Mesenchymal stem cell (in vitro differentiated cells and primary cell): Measurements from ENCODE around the gene VPS35L.

Experiments
- DNase-seq: peaks from one replicate; pipeline ENCODE4 v3.0.0-alpha.2; 2013
- H2AFZ ChIP-seq: one replicate; pipeline ENCODE4 v1.6.1; 2013; ENCODE audit warnings: low read depth, mild to moderate bottlenecking, control low read depth, inconsistent platforms, low read length, moderate library complexity
- H2AK5ac ChIP-seq: 2 replicates; pipeline ENCODE4 v1.6.1; 2013; ENCODE audit warnings: low read length, moderate library complexity, mild to moderate bottlenecking, inconsistent platforms; ENCODE audit not compliant: severe bottlenecking
- H2BK120ac ChIP-seq: one replicate; pipeline ENCODE4 v1.6.1; 2013; ENCODE audit warnings: low read depth, mild to moderate bottlenecking, inconsistent platforms, low read length, moderate library complexity
- H2BK12ac ChIP-seq, 2 experiments: one replicate each; pipeline ENCODE4 v1.6.1; 2013; ENCODE audit warnings: inconsistent platforms in 2 of 2, low read length in 2 of 2, mild to moderate bottlenecking in 2 of 2, moderate library complexity in 2 of 2, control low read depth in 1 of 2
- H2BK15ac ChIP-seq: one replicate; pipeline ENCODE4 v1.6.1; 2013; ENCODE audit warnings: mild to moderate bottlenecking, low read depth, inconsistent platforms; ENCODE audit not compliant: poor library complexity, severe bottlenecking
- H2BK5ac ChIP-seq: 2 replicates; pipeline ENCODE4 v1.6.1; 2013; ENCODE audit warnings: low read depth, mild to moderate bottlenecking, low read length, control low read depth, inconsistent platforms; ENCODE audit not compliant: poor library complexity, severe bottlenecking
- H3K14ac ChIP-seq, 2 experiments: one replicate each; pipeline ENCODE4 v1.6.1; 2013; ENCODE audit warnings: inconsistent platforms in 2 of 2, low read length in 2 of 2, control low read depth in 1 of 2, mild to moderate bottlenecking in 1 of 2, moderate library complexity in 1 of 2
- H3K18ac ChIP-seq, 2 experiments: one replicate each; pipeline ENCODE4 v1.6.1; 2013; ENCODE audit warnings: inconsistent platforms in 2 of 2, low read length in 2 of 2, control low read depth in 1 of 2, low read depth in 1 of 2, mild to moderate bottlenecking in 1 of 2
- H3K23ac ChIP-seq, 2 experiments: one replicate each; pipeline ENCODE4 v1.6.1; 2013; ENCODE audit warnings: inconsistent platforms in 2 of 2, low read length in 2 of 2, mild to moderate bottlenecking in 2 of 2, moderate library complexity in 2 of 2, control low read depth in 1 of 2
- H3K27ac ChIP-seq: 2 replicates; pipeline ENCODE4 v1.5.1; 2013; ENCODE audit warnings: mild to moderate bottlenecking, moderate library complexity, low read length, control low read depth, inconsistent platforms; ENCODE audit not compliant: poor library complexity, severe bottlenecking
- H3K27me3 ChIP-seq, 2 experiments: 2 replicates each; pipeline versions ENCODE4 v1.6.1 to v1.7.0; 2013; ENCODE audit warnings: low read length in 2 of 2, mild to moderate bottlenecking in 2 of 2, moderate library complexity in 2 of 2, control low read depth in 1 of 2, inconsistent platforms in 1 of 2; ENCODE audit not compliant: control insufficient read depth in 1 of 2, insufficient read depth in 1 of 2
- H3K36me3 ChIP-seq, 2 experiments: 2 replicates each; pipeline versions ENCODE4 v1.6.1 to v1.7.0; 2013; ENCODE audit warnings: low read length in 2 of 2, control low read depth in 1 of 2, inconsistent platforms in 1 of 2, low read depth in 1 of 2, mild to moderate bottlenecking in 1 of 2; ENCODE audit not compliant: insufficient read depth in 2 of 2, control insufficient read depth in 1 of 2
- H3K4ac ChIP-seq, 2 experiments: one replicate each; pipeline ENCODE4 v1.6.1; 2013; ENCODE audit warnings: inconsistent platforms in 2 of 2, low read length in 2 of 2, mild to moderate bottlenecking in 2 of 2, moderate library complexity in 2 of 2, control low read depth in 1 of 2, low read depth in 1 of 2
- H3K4me1 ChIP-seq: 2 replicates; pipeline ENCODE4 v1.6.1; 2013; ENCODE audit warnings: low read depth, low read length, control low read depth; ENCODE audit not compliant: control insufficient read depth, insufficient read depth
- H3K4me2 ChIP-seq: 2 replicates; pipeline ENCODE4 v1.6.1; 2013; ENCODE audit warnings: low read length, mild to moderate bottlenecking, inconsistent platforms; ENCODE audit not compliant: poor library complexity, severe bottlenecking
- H3K4me3 ChIP-seq, 2 experiments: 2 replicates each; pipeline versions ENCODE4 v1.5.1 to v1.7.0; 2013; ENCODE audit warnings: low read length in 2 of 2, mild to moderate bottlenecking in 2 of 2, control low read depth in 1 of 2, low read depth in 1 of 2; ENCODE audit not compliant: insufficient read depth in 1 of 2
- H3K79me1 ChIP-seq: replicated peaks from 2 replicates; pipeline ENCODE4 v1.6.1; 2013; ENCODE audit warnings: mild to moderate bottlenecking, control low read depth, low read length, inconsistent platforms; ENCODE audit not compliant: poor library complexity, severe bottlenecking
- H3K9ac ChIP-seq: 2 replicates; pipeline ENCODE4 v1.7.0; 2013; ENCODE audit warnings: mild to moderate bottlenecking, low read length, moderate library complexity
- H3K9me3 ChIP-seq: 2 replicates; pipeline ENCODE4 v1.7.0; 2013; ENCODE audit warnings: mild to moderate bottlenecking, low read length; ENCODE audit not compliant: control insufficient read depth
- H4K8ac ChIP-seq: one replicate; pipeline ENCODE4 v1.6.1; 2013; ENCODE audit warnings: inconsistent platforms, mild to moderate bottlenecking, low read length, moderate library complexity
- H4K91ac ChIP-seq: one replicate; pipeline ENCODE4 v1.6.1; 2013; ENCODE audit warnings: mild to moderate bottlenecking, low read length, inconsistent platforms
- WGBS: methylation state at CpG from one replicate; pipeline ENCODE4 v1.1.7; 2013; ENCODE audit warnings: mixed read lengths; 5-methylcytosine and 5-hydroxymethylcytosine counted together

The VPS35L gene

DNA sequence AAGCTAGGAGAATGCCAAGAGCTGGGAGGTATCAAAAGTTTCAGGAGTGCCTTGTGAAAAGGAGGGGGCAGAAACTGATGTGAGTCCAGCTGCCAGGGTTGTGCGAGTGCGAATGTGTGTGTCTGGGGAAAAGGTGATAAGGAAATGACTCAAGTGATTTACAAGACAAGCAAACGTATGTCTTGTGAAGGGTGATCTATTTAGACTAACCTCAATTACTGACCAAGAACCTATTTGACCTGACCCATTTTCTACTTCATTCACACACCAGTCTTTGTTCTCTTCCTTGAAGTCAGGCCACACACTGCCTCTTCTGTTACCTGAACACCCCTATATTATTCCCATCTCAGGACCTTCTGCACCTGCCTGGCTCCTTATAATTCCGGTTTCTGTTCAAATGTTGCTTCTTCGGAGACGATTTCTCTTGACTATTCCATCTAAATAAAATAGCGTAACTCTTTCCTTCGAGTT, 34.6 kb upstream of the VPS35L start:
- DNase-seq, result peak; percentile 52
- peaks cover 18% of the 10 kb centered on the region for H3K79me1 ChIP-seq
- 6% methylated on average over 8 of the region's 8 CpGs for WGBS

DNA sequence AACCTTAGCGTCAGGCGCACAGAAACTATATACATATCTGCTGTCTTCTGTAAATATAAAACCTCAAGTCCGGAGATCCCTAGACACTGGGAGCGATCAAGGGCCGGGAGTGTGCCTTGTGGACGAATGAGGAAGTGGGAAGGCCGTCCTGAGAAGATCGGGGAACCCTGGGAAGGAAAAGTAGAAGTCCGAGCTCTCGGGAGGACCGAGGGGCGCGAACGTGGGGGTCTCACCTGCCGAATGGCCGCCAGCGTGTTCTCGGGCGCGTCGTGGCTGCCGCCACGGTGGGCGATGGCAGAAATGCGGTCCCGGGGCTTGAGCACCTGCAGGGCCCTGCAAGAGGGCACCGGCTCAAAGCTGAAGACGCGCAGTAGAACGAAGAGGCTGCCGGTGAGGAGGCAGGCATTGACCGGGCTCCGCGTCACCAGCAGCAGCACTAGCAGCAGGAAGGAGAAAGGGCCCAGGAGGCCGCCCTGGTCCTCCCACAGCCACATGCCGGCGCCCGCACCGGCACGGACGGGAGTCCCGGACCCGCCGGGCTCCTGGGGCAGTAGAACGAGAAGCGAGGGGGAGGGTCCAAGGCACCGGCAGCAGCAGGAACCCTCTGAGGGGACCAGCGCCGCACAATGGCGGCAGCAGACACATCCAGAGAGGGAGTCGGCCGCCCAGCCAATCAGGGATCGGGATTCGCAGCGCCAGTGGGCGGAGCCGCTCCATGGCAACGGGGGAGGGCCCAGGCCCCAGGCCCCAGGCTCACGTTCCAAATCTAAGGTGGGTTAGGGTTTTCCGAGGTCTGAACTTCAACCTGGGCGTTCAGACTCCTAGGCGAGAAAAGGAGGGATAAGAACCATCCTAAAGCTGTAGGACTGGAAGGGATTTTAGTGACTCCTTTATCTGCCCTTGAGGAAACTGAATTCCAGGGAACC, 33.8 kb upstream of the VPS35L start, which contains the start of gene GDE1:
GDE1 (minus strand) TSS at position 628 of the 926 bp plus-strand sequence; CDS start at position 494, 134 bp downstream.
- Histone ChIP-seq H3K27ac (peak within 1 kb of the TSS; percentile 82), H2BK12ac (peak within 1 kb of the TSS in 1 of 2 experiments; percentile 63), H4K8ac (peak within 1 kb of the TSS; percentile 73), H3K27me3 (no peaks in the 10 kb centered on the region), H3K79me1 (peaks cover 18% of the 10 kb centered on the region), H3K4me1 (peaks cover 9% of the 10 kb centered on the region), H3K4ac (peak within 1 kb of the TSS; percentile 92 to 97), H3K9me3 (no peaks in the 10 kb centered on the region), H4K91ac (peak within 1 kb of the TSS; percentile 92), H3K23ac (peak within 1 kb of the TSS in 1 of 2 experiments; percentile 72), H2BK5ac (peak within 1 kb of the TSS; percentile 59), H3K36me3 (peaks cover 0 to 7% of the 10 kb centered on the region in 2 experiments), H2BK120ac (peak within 1 kb of the TSS; percentile 67), H2AFZ (peak within 1 kb of the TSS; percentile 99), H3K4me3 (peak within 1 kb of the TSS; percentile 93 to 94), H3K9ac (peak within 1 kb of the TSS; percentile 91), H3K18ac (peak within 1 kb of the TSS; percentile 94 to 96), H2BK15ac (peak within 1 kb of the TSS; percentile 88), H3K4me2 (peak within 1 kb of the TSS; percentile 84), H3K14ac (peak within 1 kb of the TSS in 1 of 2 experiments; percentile 98), H2AK5ac (peak within 1 kb of the TSS; percentile 70)
- under 1% methylated on average over 56 of the region's 62 CpGs for WGBS
- DNase-seq, result peak; percentile 94

More for the DNA sequence above, 34.6 kb upstream of the VPS35L start:
- H3K4me1 ChIP-seq, result peaks cover 9% of the 10 kb centered on the region
- H3K27ac ChIP-seq, result peak overlapping the region; percentile 82
- H3K27me3 ChIP-seq, result no peaks in the 10 kb centered on the region
- H2BK12ac ChIP-seq, result no peak overlapping the region
- no peak overlapping the region for H4K8ac ChIP-seq
- H3K36me3 ChIP-seq, result peaks cover 0 to 16% of the 10 kb centered on the region in 2 experiments
- peak overlapping the region in 1 of 2 experiments; percentile 63 for H3K4ac ChIP-seq
- H2BK5ac ChIP-seq, result no peak overlapping the region
- H4K91ac ChIP-seq, result no peak overlapping the region
- H3K14ac ChIP-seq, result no peak overlapping the region
- no peak overlapping the region for H2BK120ac ChIP-seq
- H3K9me3 ChIP-seq, result no peaks in the 10 kb centered on the region
- H2AFZ ChIP-seq, result no peak overlapping the region
- peak overlapping the region; percentile 84 for H3K4me2 ChIP-seq
- no peak overlapping the region for H2BK15ac ChIP-seq
- H3K18ac ChIP-seq, result no peak overlapping the region
- no peak overlapping the region for H3K23ac ChIP-seq
- no peak overlapping the region for H2AK5ac ChIP-seq
- H3K4me3 ChIP-seq, result peak overlapping the region in 1 of 2 experiments; percentile 94
- H3K9ac ChIP-seq, result peak overlapping the region; percentile 91

DNA sequence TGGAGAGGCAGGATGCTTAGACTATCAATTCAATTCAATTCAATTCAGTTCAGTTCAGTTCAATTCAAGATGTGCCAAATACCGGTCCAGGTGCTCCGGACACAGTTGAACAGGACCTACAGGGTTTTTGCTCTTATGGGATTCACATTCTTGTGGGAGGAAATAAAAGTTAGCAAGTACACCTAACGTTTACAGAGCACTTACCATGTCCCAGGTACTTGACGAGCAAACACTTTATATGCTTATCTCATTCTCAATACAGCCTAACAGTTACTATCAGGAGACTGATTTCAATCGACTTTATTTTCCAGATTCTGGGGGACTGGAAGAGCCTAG, 33.1 kb upstream of the VPS35L start:
- H2BK5ac ChIP-seq, result no peak overlapping the region
- peak overlapping the region; percentile 84 for H3K4me2 ChIP-seq
- H3K23ac ChIP-seq, result no peak overlapping the region
- peak overlapping the region in 1 of 2 experiments; percentile 94 for H3K4me3 ChIP-seq
- DNase-seq, result no peak
- no peak overlapping the region for H2BK120ac ChIP-seq
- H3K4me1 ChIP-seq, result peaks cover 9% of the 10 kb centered on the region
- H3K9ac ChIP-seq, result peak overlapping the region; percentile 91
- H3K36me3 ChIP-seq, result peaks cover 0 to 3% of the 10 kb centered on the region in 2 experiments
- no peak overlapping the region for H3K4ac ChIP-seq
- no peak overlapping the region for H3K14ac ChIP-seq
- no peak overlapping the region for H2AK5ac ChIP-seq
- H4K91ac ChIP-seq, result no peak overlapping the region
- H3K27me3 ChIP-seq, result no peaks in the 10 kb centered on the region
- H2AFZ ChIP-seq, result no peak overlapping the region
- peaks cover 16% of the 10 kb centered on the region for H3K79me1 ChIP-seq
- H3K27ac ChIP-seq, result no peak overlapping the region
- 73% methylated on average over 4 of the region's 5 CpGs for WGBS
- no peak overlapping the region for H3K18ac ChIP-seq
- H2BK12ac ChIP-seq, result peak overlapping the region in 1 of 2 experiments; percentile 18
- no peak overlapping the region for H2BK15ac ChIP-seq
- H4K8ac ChIP-seq, result no peak overlapping the region
- H3K9me3 ChIP-seq, result no peaks in the 10 kb centered on the region

DNA sequence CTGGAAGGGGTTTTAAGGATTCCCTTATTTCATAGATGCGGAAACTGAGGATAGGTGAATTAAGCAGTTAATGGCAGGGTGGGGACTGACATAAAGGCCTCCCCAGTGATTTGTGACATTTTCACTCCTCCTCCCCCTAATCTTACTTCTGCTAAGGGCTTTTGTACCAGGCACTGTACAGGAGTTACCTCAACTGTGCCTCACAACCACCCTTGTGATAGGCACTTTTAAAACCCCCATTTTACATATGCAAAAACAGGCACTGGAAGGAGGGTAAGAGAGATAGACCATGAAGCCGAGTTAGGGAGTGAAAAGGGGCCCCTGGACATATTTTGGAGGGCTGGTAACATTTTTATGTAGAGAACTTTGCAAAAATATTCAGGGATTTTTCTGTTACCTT, 32.7 kb upstream of the VPS35L start:
- no peak overlapping the region for H2BK5ac ChIP-seq
- H2AFZ ChIP-seq, result no peak overlapping the region
- H3K79me1 ChIP-seq, result peaks cover 16% of the 10 kb centered on the region
- H3K18ac ChIP-seq, result no peak overlapping the region
- no peak overlapping the region for H2BK15ac ChIP-seq
- no peak overlapping the region for H3K27ac ChIP-seq
- H3K27me3 ChIP-seq, result no peaks in the 10 kb centered on the region
- H3K36me3 ChIP-seq, result peaks cover 0 to 4% of the 10 kb centered on the region in 2 experiments
- H3K23ac ChIP-seq, result no peak overlapping the region
- 60% methylated on average over 1 of the region's 2 CpGs for WGBS
- H2AK5ac ChIP-seq, result peak overlapping the region; percentile 70
- H2BK12ac ChIP-seq, result no peak overlapping the region
- H4K91ac ChIP-seq, result no peak overlapping the region
- H3K4me1 ChIP-seq, result peaks cover 9% of the 10 kb centered on the region
- H3K4ac ChIP-seq, result peak overlapping the region in 1 of 2 experiments; percentile 21
- H3K9ac ChIP-seq, result no peak overlapping the region
- DNase-seq, result no peak
- H3K14ac ChIP-seq, result no peak overlapping the region
- H3K4me3 ChIP-seq, result no peak overlapping the region
- no peak overlapping the region for H2BK120ac ChIP-seq
- no peaks in the 10 kb centered on the region for H3K9me3 ChIP-seq
- H3K4me2 ChIP-seq, result no peak overlapping the region
- no peak overlapping the region for H4K8ac ChIP-seq
